ENCODE measurements around the gene DUOXA1.

GRCh38 chr15:45155739-45156138, 26.1 kb upstream of the DUOXA1 start:
- TF ChIP-seq CTCF (conservative IDR thresholded peaks at IDR 0.05; ENCODE audit: low read depth in 2 of 2): no peak
- no peak for TF ChIP-seq CREB1 (CRISPR knock-in tag; IDR thresholded peaks at IDR 0.05; ENCODE audit: low read depth)
- no peak for TF ChIP-seq EZH2 (IDR thresholded peaks at IDR 0.05; ENCODE audit: low read depth, unreplicated experiment)
